Measurements from ENCODE around the gene HDGFL3. TPM values are rescaled to one million over a fixed set of nuclear protein-coding genes. Genes with fewer than 3 reads are reported as not detected.
A peak's percentile ranks its signal among the peaks of the same experiment; 100 is the strongest.
"Not testable (repeated sequence)": the region's sequence is repeated elsewhere in the genome, so short reads cannot be mapped to it uniquely, and the experiment has no call there.

The HDGFL3 gene
- total and polyA plus RNA-seq, 4 experiments from 2014 or later = 1.7 to 6.5 (median 3.3) TPM

DNA sequence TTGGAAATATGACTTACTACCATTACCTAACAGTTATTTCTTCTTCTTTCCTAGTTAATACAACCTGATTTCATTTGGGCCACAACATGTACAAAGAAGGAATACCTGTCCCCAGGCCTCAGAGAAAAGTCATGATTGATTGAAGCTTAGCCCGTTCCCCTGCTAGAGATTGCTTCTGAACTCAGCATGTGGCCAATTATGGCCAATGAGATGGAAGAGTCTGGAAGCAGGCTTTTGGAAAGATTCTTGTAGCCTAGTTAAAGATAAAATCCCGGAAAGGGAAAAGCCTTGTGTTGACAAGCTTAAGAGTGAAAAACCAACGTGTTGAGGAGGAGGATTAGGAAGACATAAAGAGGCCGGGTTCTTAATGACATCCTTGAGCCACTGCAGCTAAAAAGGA is 117.2 kb downstream of the HDGFL3 start:
- ChIA-PET CTCF (ENCODE audit: partially characterized antibody) (no interaction called here), POLR2A (ENCODE audit: partially characterized antibody) (no interaction called here)
- Histone ChIP-seq H3K27ac (ENCODE audit: low read depth, low read length) (no peak overlapping the region), H3K36me3 (ENCODE audit: insufficient read depth, low read length) (no peaks in the 10 kb centered on the region), H3K27me3 (ENCODE audit: insufficient read depth, low read length) (no peaks in the 10 kb centered on the region), H3K4me1 (ENCODE audit: insufficient read depth, low read length) (no peaks in the 10 kb centered on the region), H3K4me3 (ENCODE audit: low read length in 2 of 2) (no peak overlapping the region), H3K9me3 (ENCODE audit: control insufficient read depth in 1 of 2, low read length in 2 of 2) (no peaks in the 10 kb centered on the region)
- Mint-ChIP-seq H3K4me1 (no peaks in the 10 kb centered on the region), H3K4me3 (no peak overlapping the region), H3K9me3 (no peaks in the 10 kb centered on the region), H3K36me3 (no peaks in the 10 kb centered on the region), H3K27ac (no peak overlapping the region), H3K27me3 (peaks cover 8 to 13% of the 10 kb centered on the region in 2 donors)
- DNase-seq = no peak
- intact Hi-C loops (cut with micrococcal nuclease) = no loop called here

- no peaks in the 10 kb centered on the region for H3K9me3 ChIP-seq (ENCODE audit: control insufficient read depth in 1 of 2, low read length in 2 of 2)
- ChIA-PET POLR2A (ENCODE audit: partially characterized antibody) (no interaction called here), CTCF (ENCODE audit: partially characterized antibody) (no interaction called here)
- intact Hi-C loops (cut with micrococcal nuclease) = no loop called here
- Mint-ChIP-seq H3K9me3 (no peaks in the 10 kb centered on the region), H3K4me3 (no peak overlapping the region), H3K4me1 (no peaks in the 10 kb centered on the region), H3K27me3 (peaks cover 11 to 14% of the 10 kb centered on the region in 2 donors), H3K36me3 (no peaks in the 10 kb centered on the region), H3K27ac (no peak overlapping the region)
- H3K4me3 ChIP-seq (ENCODE audit: low read length in 2 of 2) = no peak overlapping the region
- no peaks in the 10 kb centered on the region for H3K27me3 ChIP-seq (ENCODE audit: insufficient read depth, low read length)
- no peak overlapping the region for H3K27ac ChIP-seq (ENCODE audit: low read depth, low read length)
- no peaks in the 10 kb centered on the region for H3K4me1 ChIP-seq (ENCODE audit: insufficient read depth, low read length)
- no peaks in the 10 kb centered on the region for H3K36me3 ChIP-seq (ENCODE audit: insufficient read depth, low read length)
- no peak for DNase-seq
Measured at GRCh38 chr15:83088876-83089275, 118.7 kb downstream of the HDGFL3 start.

GRCh38 chr15:83087576-83087975 is 120.0 kb downstream of the HDGFL3 start:
- Mint-ChIP-seq H3K4me3 (no peak overlapping the region), H3K9me3 (no peaks in the 10 kb centered on the region), H3K27me3 (peaks cover 13 to 15% of the 10 kb centered on the region in 2 donors), H3K27ac (no peak overlapping the region), H3K36me3 (no peaks in the 10 kb centered on the region), H3K4me1 (no peaks in the 10 kb centered on the region)
- Histone ChIP-seq H3K4me3 (ENCODE audit: low read length in 2 of 2) (no peak overlapping the region), H3K9me3 (ENCODE audit: control insufficient read depth in 1 of 2, low read length in 2 of 2) (no peaks in the 10 kb centered on the region), H3K27me3 (ENCODE audit: insufficient read depth, low read length) (no peaks in the 10 kb centered on the region), H3K36me3 (ENCODE audit: insufficient read depth, low read length) (no peaks in the 10 kb centered on the region), H3K27ac (ENCODE audit: low read depth, low read length) (no peak overlapping the region), H3K4me1 (ENCODE audit: insufficient read depth, low read length) (no peaks in the 10 kb centered on the region)
- DNase-seq = no peak
- ChIA-PET POLR2A (ENCODE audit: partially characterized antibody) (no interaction called here), CTCF (ENCODE audit: partially characterized antibody) (no interaction called here)
- intact Hi-C loops (cut with micrococcal nuclease) = no loop called here

GRCh38 chr15:83085864-83086552 is 121.6 kb downstream of the HDGFL3 start:
- POLR2A ChIA-PET (ENCODE audit: partially characterized antibody); H3K4me3 Mint-ChIP-seq: not testable (repeated sequence)

GRCh38 chr15:83085461-83085860 is 122.2 kb downstream of the HDGFL3 start:
- H3K27me3 ChIP-seq (ENCODE audit: insufficient read depth, low read length); H3K9me3 ChIP-seq (ENCODE audit: control insufficient read depth in 1 of 2, low read length in 2 of 2); H3K27ac Mint-ChIP-seq; H3K36me3 Mint-ChIP-seq; H3K27ac ChIP-seq (ENCODE audit: low read depth, low read length); intact Hi-C loops (cut with micrococcal nuclease); H3K4me3 Mint-ChIP-seq; DNase-seq; H3K4me1 Mint-ChIP-seq; H3K4me3 ChIP-seq (ENCODE audit: low read length in 2 of 2); H3K4me1 ChIP-seq (ENCODE audit: insufficient read depth, low read length); H3K36me3 ChIP-seq (ENCODE audit: insufficient read depth, low read length); POLR2A ChIA-PET (ENCODE audit: partially characterized antibody); CTCF ChIA-PET (ENCODE audit: partially characterized antibody); H3K9me3 Mint-ChIP-seq: not testable (repeated sequence)
- H3K27me3 Mint-ChIP-seq = peaks cover 15 to 18% of the 10 kb centered on the region in 2 donors

More at GRCh38 chr15:83085864-83086552, 121.6 kb downstream of the HDGFL3 start:
- H3K27ac Mint-ChIP-seq; CTCF ChIA-PET (ENCODE audit: partially characterized antibody); H3K4me1 ChIP-seq (ENCODE audit: insufficient read depth, low read length); H3K36me3 ChIP-seq (ENCODE audit: insufficient read depth, low read length); H3K4me3 ChIP-seq (ENCODE audit: low read length in 2 of 2); H3K36me3 Mint-ChIP-seq; intact Hi-C loops (cut with micrococcal nuclease); H3K27me3 ChIP-seq (ENCODE audit: insufficient read depth, low read length); H3K4me1 Mint-ChIP-seq; DNase-seq; H3K9me3 Mint-ChIP-seq; H3K27ac ChIP-seq (ENCODE audit: low read depth, low read length); H3K9me3 ChIP-seq (ENCODE audit: control insufficient read depth in 1 of 2, low read length in 2 of 2): not testable (repeated sequence)
- H3K27me3 Mint-ChIP-seq = peaks cover 17 to 18% of the 10 kb centered on the region in 2 donors

DNA sequence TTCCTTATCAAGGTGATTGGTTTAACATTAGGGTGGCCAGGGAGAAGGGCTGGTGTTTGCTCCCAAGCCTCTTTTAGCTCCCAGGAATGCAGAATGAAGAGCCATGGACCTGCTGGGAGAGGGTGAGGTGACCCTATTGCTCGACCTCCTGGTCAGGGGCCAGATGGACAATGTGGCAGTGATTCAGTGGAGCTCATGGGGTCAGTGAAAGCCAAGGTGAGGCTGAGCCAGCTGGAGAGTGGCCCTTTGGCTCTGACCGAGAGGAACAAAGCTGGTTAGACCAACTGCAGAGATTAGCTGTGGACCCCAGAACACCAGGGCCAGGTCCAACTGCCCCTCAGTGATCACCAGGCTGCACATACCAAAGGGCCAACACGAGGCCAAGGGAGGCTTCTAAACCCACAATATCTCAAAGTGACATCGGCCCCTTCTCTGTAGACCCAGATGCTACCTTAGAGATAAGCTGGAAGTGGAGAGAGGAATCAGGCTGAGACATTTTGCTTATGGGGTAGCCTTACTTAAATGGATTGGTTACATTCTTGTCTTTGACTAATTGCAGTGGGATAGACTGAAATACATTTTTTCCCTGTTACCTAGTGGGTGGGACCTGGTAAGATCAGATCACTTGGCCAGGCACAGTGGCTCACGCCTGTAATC is 124.8 kb downstream of the HDGFL3 start:
- intact Hi-C loops (cut with micrococcal nuclease) = no loop called here

GRCh38 chr15:83081256-83082014 is 126.2 kb downstream of the HDGFL3 start:
- no peak overlapping the region for H3K4me3 Mint-ChIP-seq
- POLR2A ChIA-PET (ENCODE audit: partially characterized antibody) = no interaction called here
- no peaks in the 10 kb centered on the region for H3K9me3 ChIP-seq (ENCODE audit: control insufficient read depth in 1 of 2, low read length in 2 of 2)
- H3K4me1 ChIP-seq (ENCODE audit: insufficient read depth, low read length) = no peaks in the 10 kb centered on the region
- peaks cover 0 to 3% (median 0%) of the 10 kb centered on the region in 4 donors for H3K4me1 Mint-ChIP-seq
- H3K27me3 Mint-ChIP-seq = peaks cover 22 to 25% of the 10 kb centered on the region in 2 donors
- H3K4me3 ChIP-seq (ENCODE audit: low read length in 2 of 2) = no peak overlapping the region
- H3K9me3 Mint-ChIP-seq = no peaks in the 10 kb centered on the region
- CTCF ChIA-PET (ENCODE audit: partially characterized antibody) = no interaction called here
- intact Hi-C loops (cut with micrococcal nuclease) = no loop called here
- no peak overlapping the region for H3K27ac ChIP-seq (ENCODE audit: low read depth, low read length)
- no peak for DNase-seq
- peak overlapping the region in 1 of 7 donors; percentile 65 for H3K27ac Mint-ChIP-seq
- no peaks in the 10 kb centered on the region for H3K36me3 ChIP-seq (ENCODE audit: insufficient read depth, low read length)
- no peaks in the 10 kb centered on the region for H3K36me3 Mint-ChIP-seq
- H3K27me3 ChIP-seq (ENCODE audit: insufficient read depth, low read length) = no peaks in the 10 kb centered on the region

More for the DNA sequence above, 124.8 kb downstream of the HDGFL3 start:
- no peak overlapping the region for H3K4me3 ChIP-seq (ENCODE audit: low read length in 2 of 2)
- H3K27ac ChIP-seq (ENCODE audit: low read depth, low read length) = no peak overlapping the region
- DNase-seq = no peak
- no peaks in the 10 kb centered on the region for H3K36me3 Mint-ChIP-seq
- H3K4me1 ChIP-seq (ENCODE audit: insufficient read depth, low read length) = no peaks in the 10 kb centered on the region
- H3K9me3 ChIP-seq (ENCODE audit: control insufficient read depth in 1 of 2, low read length in 2 of 2) = no peaks in the 10 kb centered on the region
- peaks cover 19 to 20% of the 10 kb centered on the region in 2 donors for H3K27me3 Mint-ChIP-seq
- POLR2A ChIA-PET (ENCODE audit: partially characterized antibody) = no interaction called here
- no peaks in the 10 kb centered on the region for H3K9me3 Mint-ChIP-seq
- CTCF ChIA-PET (ENCODE audit: partially characterized antibody) = no interaction called here
- H3K4me3 Mint-ChIP-seq = no peak overlapping the region
- H3K36me3 ChIP-seq (ENCODE audit: insufficient read depth, low read length) = no peaks in the 10 kb centered on the region
- no peak overlapping the region for H3K27ac Mint-ChIP-seq
- no peaks in the 10 kb centered on the region for H3K27me3 ChIP-seq (ENCODE audit: insufficient read depth, low read length)
- peaks cover 0 to 3% (median 0%) of the 10 kb centered on the region in 4 donors for H3K4me1 Mint-ChIP-seq

All from CD4-positive, alpha-beta memory T cell (primary cell).